DMS 273 (cell line): ENCODE measurements around the gene DSCAM.

ENCODE experiments used
- DNase-seq: peaks from one replicate; lab custom pipeline; 2025; ENCODE audit not compliant: unreplicated experiment; lab: John Stamatoyannopoulos, UW

Gene DSCAM

GRCh38 chr21:40769231-40769630 is 77.7 kb downstream of the DSCAM start:
- DNase-seq, result no peak

GRCh38 chr21:40768056-40768455 is 78.9 kb downstream of the DSCAM start:
- peak; percentile 35 for DNase-seq

GRCh38 chr21:40766381-40766780 is 80.6 kb downstream of the DSCAM start:
- peak; percentile 22 for DNase-seq

GRCh38 chr21:40765811-40766210 is 81.1 kb downstream of the DSCAM start:
- peak; percentile 91 for DNase-seq

- DNase-seq, result no peak
These were observed 86.1 kb downstream of the DSCAM start for GRCh38 chr21:40760821-40761220.

- no peak for DNase-seq
These were observed 87.9 kb downstream of the DSCAM start for GRCh38 chr21:40759061-40759460.

- no peak for DNase-seq
These were observed 89.6 kb downstream of the DSCAM start for GRCh38 chr21:40757366-40757765.

GRCh38 chr21:40754466-40754865 is 92.5 kb downstream of the DSCAM start:
- DNase-seq, result no peak

- no peak for DNase-seq
These were observed 93.2 kb downstream of the DSCAM start for GRCh38 chr21:40753756-40754155.

- DNase-seq, result peak; percentile 62
These were observed 94.8 kb downstream of the DSCAM start for GRCh38 chr21:40752125-40752524.

- DNase-seq, result no peak
These were observed 95.7 kb downstream of the DSCAM start for GRCh38 chr21:40751221-40751620.

GRCh38 chr21:40736145-40736544 is 110.8 kb downstream of the DSCAM start:
- DNase-seq, result no peak

- no peak for DNase-seq
These were observed 113.9 kb downstream of the DSCAM start for GRCh38 chr21:40733024-40733397.

GRCh38 chr21:40732253-40733023 is 114.5 kb downstream of the DSCAM start:
- DNase-seq, result no peak

GRCh38 chr21:40731206-40731605 is 115.8 kb downstream of the DSCAM start:
- no peak for DNase-seq

GRCh38 chr21:40730426-40730800 is 116.5 kb downstream of the DSCAM start:
- no peak for DNase-seq

- no peak for DNase-seq
These were observed 117.1 kb downstream of the DSCAM start for GRCh38 chr21:40729761-40730425.

- DNase-seq, result no peak
These were observed 123.0 kb downstream of the DSCAM start for GRCh38 chr21:40723966-40724365.

- peak; percentile 17 for DNase-seq
These were observed 123.6 kb downstream of the DSCAM start for GRCh38 chr21:40723317-40723716.

- DNase-seq, result peak; percentile 47
These were observed 127.3 kb downstream of the DSCAM start for GRCh38 chr21:40719615-40720014.

- DNase-seq, result peak; percentile 59
These were observed 129.9 kb downstream of the DSCAM start for GRCh38 chr21:40717028-40717427.

GRCh38 chr21:40714536-40714935 is 132.4 kb downstream of the DSCAM start:
- DNase-seq, result no peak
